Testis (tissue), 2 donors: Measurements from ENCODE around the gene CTSG.

ENCODE experiments used
- CTCF ChIP-seq, 3 experiments: fragments of 450-650 bp in 2 of 3; fragments of 200-600 bp in 1 of 3; sonication (generic) in 1 of 3; IDR thresholded peaks; one replicate each; pipeline ENCODE4 v1.5.1; 2016 to 2019; ENCODE audit warnings: antibody characterized with exemption in 3 of 3, mild to moderate bottlenecking in 2 of 3, moderate library complexity in 1 of 3
- POLR2A ChIP-seq: fragments of 450-650 bp; IDR thresholded peaks from one replicate; pipeline ENCODE4 v1.6.1; 2017; ENCODE audit warnings: antibody characterized with exemption, mild to moderate bottlenecking, moderate library complexity

- TF ChIP-seq CTCF (IDR thresholded peaks at IDR 0.05) (no peak), POLR2A (no peak)
These were observed 31.0 kb upstream of the CTSG start for GRCh38 chr14:24607081-24607480.
